ENCODE results near the gene GALNTL6. TPM values are rescaled to one million over a fixed set of nuclear protein-coding genes. Genes with fewer than 3 reads are reported as not detected.

Gene GALNTL6
- total and polyA plus RNA-seq, 3 donors from 2014 or later = 2.9 to 6.2 (median 4.9) TPM

GRCh38 chr4:173056271-173056670 lies 1243.1 kb downstream of the GALNTL6 start:
- no peak overlapping the region for H3K27ac ChIP-seq
- intact Hi-C loops (cut with DNase I; ENCODE audit: low total_unique reads) = no loop called here
- no peak for TF ChIP-seq CTCF (IDR thresholded peaks at IDR 0.05)
- H3K36me3 ChIP-seq (ENCODE audit: low read depth, missing control alignments) = no peaks in the 10 kb centered on the region
- WGBS, 2 donors = 71 to 76% methylated on average over 5 of the region's 5 CpGs
- DNase-seq = no peak
- no peaks in the 10 kb centered on the region for H3K9me3 ChIP-seq
- no peaks in the 10 kb centered on the region for H3K4me1 ChIP-seq
- H3K27me3 ChIP-seq = no peaks in the 10 kb centered on the region
- no peak overlapping the region for H3K4me3 ChIP-seq

GRCh38 chr4:173056710-173057109 lies 1243.5 kb downstream of the GALNTL6 start:
- H3K9me3 ChIP-seq = no peaks in the 10 kb centered on the region
- no peaks in the 10 kb centered on the region for H3K4me1 ChIP-seq
- intact Hi-C loops (cut with DNase I; ENCODE audit: low total_unique reads) = no loop called here
- H3K27ac ChIP-seq = no peak overlapping the region
- H3K36me3 ChIP-seq (ENCODE audit: low read depth, missing control alignments) = no peaks in the 10 kb centered on the region
- no peak for TF ChIP-seq POLR2A (IDR thresholded peaks at IDR 0.05)
- DNase-seq = no peak
- no peak overlapping the region for H3K4me3 ChIP-seq
- no peaks in the 10 kb centered on the region for H3K27me3 ChIP-seq
- WGBS, 2 donors = 27 to 41% methylated on average over 2 of the region's 2 CpGs

- 34% methylated on average over 3 of the region's 3 CpGs for WGBS, 2 donors
- Histone ChIP-seq H3K27ac (no peak overlapping the region), H3K36me3 (ENCODE audit: low read depth, missing control alignments) (no peaks in the 10 kb centered on the region), H3K27me3 (no peaks in the 10 kb centered on the region), H3K4me3 (no peak overlapping the region), H3K4me1 (no peaks in the 10 kb centered on the region), H3K9me3 (no peaks in the 10 kb centered on the region)
- no peak for DNase-seq
- TF ChIP-seq CTCF (IDR thresholded peaks at IDR 0.05) (no peak), POLR2A (IDR thresholded peaks at IDR 0.05) (no peak)
- intact Hi-C loops (cut with DNase I; ENCODE audit: low total_unique reads) = no loop called here
Measured at GRCh38 chr4:173057442-173057841, 1244.2 kb downstream of the GALNTL6 start.

- no peak overlapping the region for H3K4me3 ChIP-seq
- no peak overlapping the region for H3K27ac ChIP-seq
- no peak for DNase-seq
- no peaks in the 10 kb centered on the region for H3K36me3 ChIP-seq (ENCODE audit: low read depth, missing control alignments)
- TF ChIP-seq POLR2A (IDR thresholded peaks at IDR 0.05) = no peak
- TF ChIP-seq CTCF (IDR thresholded peaks at IDR 0.05) = no peak
- H3K4me1 ChIP-seq = no peaks in the 10 kb centered on the region
- H3K9me3 ChIP-seq = no peaks in the 10 kb centered on the region
- no peaks in the 10 kb centered on the region for H3K27me3 ChIP-seq
- WGBS, 2 donors = 63 to 69% methylated on average over 1 of the region's 1 CpG
- intact Hi-C loops (cut with DNase I; ENCODE audit: low total_unique reads) = no loop called here
Measured at GRCh38 chr4:173057901-173058300, 1244.7 kb downstream of the GALNTL6 start.

GRCh38 chr4:173061160-173061559 lies 1248.0 kb downstream of the GALNTL6 start:
- 80 to 81% methylated on average over 4 of the region's 4 CpGs for WGBS, 2 donors
- Histone ChIP-seq H3K9me3 (no peaks in the 10 kb centered on the region), H3K27ac (no peak overlapping the region), H3K36me3 (ENCODE audit: low read depth, missing control alignments) (no peaks in the 10 kb centered on the region), H3K27me3 (no peaks in the 10 kb centered on the region), H3K4me3 (no peak overlapping the region), H3K4me1 (no peaks in the 10 kb centered on the region)
- TF ChIP-seq CTCF (IDR thresholded peaks at IDR 0.05) (no peak), POLR2A (IDR thresholded peaks at IDR 0.05) (no peak)
- intact Hi-C loops (cut with DNase I; ENCODE audit: low total_unique reads) = no loop called here
- DNase-seq = no peak

Measured in testis (tissue), 3 donors.